ENCODE data around the gene NFE2L1. TPM values are rescaled to one million over a fixed set of nuclear protein-coding genes. Genes with fewer than 3 reads are reported as not detected.
"Not testable (repeated sequence)": the region's sequence is repeated elsewhere in the genome, so short reads cannot be mapped to it uniquely, and the experiment has no call there.

NFE2L1 gene
- total RNA-seq, 1 donor from 2014 or later: 207 TPM

- DNase-seq (ENCODE audit: low spot score): no peak
Observed at GRCh38 chr17:48068491-48068961, 20.4 kb downstream of the NFE2L1 start.

- no peak for DNase-seq (ENCODE audit: low spot score)
Observed at GRCh38 chr17:48070195-48070594, 22.0 kb downstream of the NFE2L1 start.

GRCh38 chr17:48071654-48072053 is 23.5 kb downstream of the NFE2L1 start:
- DNase-seq (ENCODE audit: low spot score): no peak

- not testable (repeated sequence) for DNase-seq (ENCODE audit: low spot score)
Observed at GRCh38 chr17:48072811-48073210, 24.7 kb downstream of the NFE2L1 start.

- not testable (repeated sequence) for DNase-seq (ENCODE audit: low spot score)
Observed at GRCh38 chr17:48073566-48074094, 25.5 kb downstream of the NFE2L1 start.

- DNase-seq (ENCODE audit: low spot score): peak; percentile 86
Observed at GRCh38 chr17:48074322-48075081, 26.3 kb downstream of the NFE2L1 start.

- DNase-seq (ENCODE audit: low spot score): not testable (repeated sequence)
Observed at GRCh38 chr17:48077152-48077551, 29.0 kb downstream of the NFE2L1 start.

- DNase-seq (ENCODE audit: low spot score): no peak
Observed at GRCh38 chr17:48081858-48082257, 33.7 kb downstream of the NFE2L1 start.

GRCh38 chr17:48084932-48085331 is 36.8 kb downstream of the NFE2L1 start:
- no peak for DNase-seq (ENCODE audit: low spot score)

- no peak for DNase-seq (ENCODE audit: low spot score)
Observed at GRCh38 chr17:48093341-48094045, 45.3 kb downstream of the NFE2L1 start.

GRCh38 chr17:48095611-48096010 is 47.5 kb downstream of the NFE2L1 start:
- DNase-seq (ENCODE audit: low spot score): no peak

GRCh38 chr17:48100160-48100559 is 52.0 kb downstream of the NFE2L1 start:
- DNase-seq (ENCODE audit: low spot score): no peak

- DNase-seq (ENCODE audit: low spot score): peak; percentile 11
Observed at GRCh38 chr17:48100591-48101011, 52.4 kb downstream of the NFE2L1 start.

- DNase-seq (ENCODE audit: low spot score): peak; percentile 92
Observed at GRCh38 chr17:48101012-48101720, 53.0 kb downstream of the NFE2L1 start, which contains the start of gene CBX1. TSS of gene CBX1 (minus strand) at chr17:48101478. CDS start at chr17:48077004, 24,474 bp downstream.

- DNase-seq (ENCODE audit: low spot score): no peak
Observed at GRCh38 chr17:48102043-48102750, 54.0 kb downstream of the NFE2L1 start.

GRCh38 chr17:48102798-48103715 is 54.9 kb downstream of the NFE2L1 start:
- DNase-seq (ENCODE audit: low spot score): no peak

- no peak for DNase-seq (ENCODE audit: low spot score)
Observed at GRCh38 chr17:48104440-48104839, 56.3 kb downstream of the NFE2L1 start.

GRCh38 chr17:48106802-48107136 is 58.6 kb downstream of the NFE2L1 start:
- no peak for DNase-seq (ENCODE audit: low spot score)

GRCh38 chr17:48107137-48108055 is 59.2 kb downstream of the NFE2L1 start, which contains the start of gene SNX11:
TSS of gene SNX11 (plus strand) at chr17:48107766. CDS start at chr17:48112044, 4,278 bp downstream.
- peak; percentile 85 for DNase-seq (ENCODE audit: low spot score)

All from mucosa of gallbladder (tissue), 1 donor.